ENCODE measurements around the gene FNDC11. TPM values are rescaled to one million over a fixed set of nuclear protein-coding genes. Genes with fewer than 3 reads are reported as not detected.
A peak's percentile ranks its signal among the peaks of the same experiment; 100 is the strongest.

Gene FNDC11
- total and polyA plus RNA-seq, 8 donors: 0.06 to 0.35 (median 0.17) TPM; not detected in 2

GRCh38 chr20:63579017-63579694, 25.2 kb downstream of the FNDC11 start:
- DNase-seq (peak in 2 of 6 donors; percentile 30 to 36), FAIRE-seq (no peak), ATAC-seq (no peak)
- Histone ChIP-seq H3K27me3 (no peaks in the 10 kb centered on the region), H3K36me3 (no peaks in the 10 kb centered on the region), H3K4me3 (no peak overlapping the region), H3K27ac (no peak overlapping the region), H3K4me1 (no peaks in the 10 kb centered on the region), H3K9me3 (no peaks in the 10 kb centered on the region)
- intact Hi-C loops (cut with DNase I): no loop called here
- WGBS, 2 donors: 53 to 62% methylated on average over 19 of the region's 19 CpGs
- TF ChIP-seq CTCF (IDR thresholded peaks at IDR 0.05): no peak

- H3K9me3 ChIP-seq: no peaks in the 10 kb centered on the region
- DNase-seq: peak in 2 of 6 donors; percentile 38 to 63
- no peaks in the 10 kb centered on the region for H3K27me3 ChIP-seq
- no peaks in the 10 kb centered on the region for H3K36me3 ChIP-seq
- FAIRE-seq: no peak
- no peak overlapping the region for H3K4me3 ChIP-seq
- no peak overlapping the region for H3K27ac ChIP-seq
- TF ChIP-seq CTCF (IDR thresholded peaks at IDR 0.05): no peak
- peak in 3 of 4 donors; percentile 60 to 68 (median 62) for ATAC-seq
- WGBS, 2 donors: 49 to 57% methylated on average over 12 of the region's 12 CpGs
- H3K4me1 ChIP-seq: no peaks in the 10 kb centered on the region
- intact Hi-C loops (cut with DNase I): no loop called here
Measured at GRCh38 chr20:63580796-63581461, 27.0 kb downstream of the FNDC11 start.

- Histone ChIP-seq H3K9me3 (no peaks in the 10 kb centered on the region), H3K36me3 (no peaks in the 10 kb centered on the region), H3K27me3 (no peaks in the 10 kb centered on the region), H3K27ac (no peak overlapping the region), H3K4me1 (no peaks in the 10 kb centered on the region), H3K4me3 (no peak overlapping the region)
- no peak for FAIRE-seq
- ATAC-seq: no peak
- peak in 2 of 6 donors; percentile 17 to 41 for DNase-seq
- intact Hi-C loops (cut with DNase I): no loop called here
- 80 to 85% methylated on average over 23 of the region's 23 CpGs for WGBS, 2 donors
- TF ChIP-seq CTCF (IDR thresholded peaks at IDR 0.05): no peak
Measured at GRCh38 chr20:63582382-63583063, 28.6 kb downstream of the FNDC11 start.

- intact Hi-C loops (cut with DNase I): no loop called here
- Histone ChIP-seq H3K27me3 (no peaks in the 10 kb centered on the region), H3K9me3 (no peaks in the 10 kb centered on the region), H3K36me3 (no peaks in the 10 kb centered on the region), H3K4me3 (no peak overlapping the region), H3K4me1 (no peaks in the 10 kb centered on the region), H3K27ac (no peak overlapping the region)
- no peak for TF ChIP-seq CTCF (IDR thresholded peaks at IDR 0.05)
- peak in 1 of 6 donors; percentile 23 for DNase-seq
- ATAC-seq: no peak
- WGBS, 2 donors: 61 to 77% methylated on average over 22 of the region's 22 CpGs
- no peak for FAIRE-seq
Measured at GRCh38 chr20:63585616-63586565, 31.9 kb downstream of the FNDC11 start.
